Activated naive CD4-positive, alpha-beta T cell treated with Interleukin-2 at 50 U/mL for 16 hours (primary cell): Measurements from ENCODE around the gene PJA2.
"Not testable (repeated sequence)": the region's sequence is repeated elsewhere in the genome, so short reads cannot be mapped to it uniquely, and the experiment has no call there.

Source experiments
- DNase-seq: peaks from one replicate; pipeline ENCODE4 v3.0.0-alpha.2; 2020

Gene PJA2

DNA sequence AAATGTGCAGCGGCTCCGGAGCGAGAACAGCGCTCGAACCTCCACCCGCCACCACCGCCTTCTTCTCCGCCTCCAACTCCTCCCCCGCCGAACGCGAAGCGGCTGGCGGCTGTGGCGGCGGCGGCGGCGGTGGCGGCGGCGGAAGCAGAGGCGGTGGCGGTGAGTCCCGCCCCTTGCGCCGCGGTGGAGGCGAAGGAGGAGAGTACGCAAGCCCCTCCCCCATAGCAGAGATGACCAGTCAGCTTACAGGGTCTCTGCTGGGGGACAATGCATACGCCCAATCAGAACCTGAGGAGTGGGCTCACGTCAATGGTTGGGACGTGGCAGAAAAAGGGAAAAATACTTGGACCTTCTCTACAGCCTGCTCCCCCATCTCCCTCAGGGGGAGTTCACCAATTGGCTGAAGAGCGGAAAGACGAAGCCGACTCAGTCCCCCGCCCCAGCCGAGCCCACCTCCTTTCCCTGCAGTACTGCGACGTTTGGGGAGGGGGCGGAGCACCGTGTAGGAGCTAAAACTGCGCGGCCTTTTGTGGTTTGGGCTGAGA is at the start of gene PJA2:
Gene PJA2, minus strand, starts transcription at position 131 of the 545 bp plus-strand sequence. CDS start 26,541 bp downstream, outside the sequence.
- peak; percentile 96 for DNase-seq

GRCh38 chr5:109455598-109456096 is 45.9 kb upstream of the PJA2 start:
- DNase-seq: no peak

DNA sequence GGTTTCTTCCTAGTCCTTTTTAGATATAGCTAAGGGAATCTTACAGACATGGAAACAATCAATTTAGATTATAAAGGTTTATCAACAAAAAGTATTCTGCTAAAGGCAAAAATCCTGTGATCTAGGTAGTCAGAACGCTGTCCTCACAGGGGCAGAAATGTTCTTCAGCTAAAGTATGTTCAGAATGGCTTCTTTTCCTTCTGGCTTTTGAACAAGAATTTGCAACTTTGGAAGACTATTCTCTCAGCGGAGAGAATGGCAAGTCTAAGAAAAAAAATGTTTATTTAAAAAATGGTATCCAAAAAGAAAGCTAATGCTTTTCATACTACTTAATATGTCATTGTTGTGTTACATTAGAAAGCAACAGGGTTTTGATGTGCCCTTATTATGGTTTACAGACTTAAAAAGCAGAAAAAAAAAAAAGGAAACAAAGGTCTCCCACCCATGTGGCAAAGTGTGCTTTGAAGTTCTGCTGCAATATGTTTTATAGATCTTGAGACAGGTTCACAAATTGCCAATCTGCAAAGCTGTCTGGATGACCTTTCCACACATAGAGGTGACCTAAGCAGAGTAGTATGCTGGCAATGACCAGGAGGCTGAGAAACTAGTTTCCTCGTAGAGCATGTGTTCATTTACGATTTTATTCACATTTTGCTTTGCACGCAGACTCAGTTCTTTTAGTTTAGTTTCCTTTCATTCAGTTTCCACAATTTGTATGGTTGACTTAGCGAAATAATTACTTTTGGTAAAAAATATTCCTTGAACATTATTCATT is 45.1 kb upstream of the PJA2 start:
- DNase-seq: no peak

- no peak for DNase-seq
Observed at GRCh38 chr5:109453251-109453650, 43.5 kb upstream of the PJA2 start.

GRCh38 chr5:109452661-109453060 is 42.9 kb upstream of the PJA2 start:
- no peak for DNase-seq

GRCh38 chr5:109451146-109451545 is 41.4 kb upstream of the PJA2 start:
- no peak for DNase-seq

- DNase-seq: no peak
Observed at GRCh38 chr5:109450129-109450877, 40.5 kb upstream of the PJA2 start.

- no peak for DNase-seq
Observed at GRCh38 chr5:109448838-109449237, 39.1 kb upstream of the PJA2 start.

DNA sequence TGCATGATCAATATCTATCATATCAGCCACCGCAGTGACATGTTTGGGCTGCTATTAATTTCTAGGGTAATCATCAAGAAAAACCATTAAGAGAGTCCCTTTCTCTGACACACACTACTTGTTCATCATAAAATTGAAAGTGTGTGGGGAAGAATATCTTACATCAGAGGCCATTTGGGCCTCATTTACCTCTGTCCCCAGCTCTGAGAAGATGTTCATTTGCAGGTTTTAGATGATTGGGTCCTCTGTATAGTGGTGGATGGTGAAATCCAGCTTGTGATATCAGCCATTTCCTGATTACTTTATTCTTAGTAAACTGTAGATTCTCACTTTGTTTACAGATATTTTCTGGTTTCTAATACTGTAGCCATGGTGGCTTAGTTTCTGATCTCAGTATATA is 29.8 kb upstream of the PJA2 start:
- no peak for DNase-seq

GRCh38 chr5:109426075-109426474 is 16.3 kb upstream of the PJA2 start:
- no peak for DNase-seq

GRCh38 chr5:109425521-109425920 is 15.7 kb upstream of the PJA2 start:
- not testable (repeated sequence) for DNase-seq

DNA sequence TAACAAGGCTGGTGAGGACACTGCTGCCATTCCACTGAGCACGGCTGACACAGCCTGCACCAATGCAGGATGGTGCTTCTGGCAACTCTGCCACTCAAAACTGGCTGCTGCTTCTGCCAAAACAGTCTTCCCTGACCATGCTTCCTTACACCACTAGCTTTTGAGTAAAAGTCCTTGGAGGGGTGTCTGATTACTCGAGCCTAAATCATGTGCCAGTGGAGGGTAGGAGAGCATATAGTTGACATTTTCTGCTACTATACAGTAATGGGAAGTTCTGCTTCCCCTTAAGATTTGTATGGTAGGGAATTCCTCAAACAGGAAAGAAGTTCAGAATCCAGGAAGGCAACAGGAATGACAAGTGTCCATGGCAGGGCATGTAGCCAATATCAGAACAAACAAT is 12.2 kb upstream of the PJA2 start:
- DNase-seq: no peak

GRCh38 chr5:109418712-109419352 is 9.1 kb upstream of the PJA2 start:
- DNase-seq: no peak

DNA sequence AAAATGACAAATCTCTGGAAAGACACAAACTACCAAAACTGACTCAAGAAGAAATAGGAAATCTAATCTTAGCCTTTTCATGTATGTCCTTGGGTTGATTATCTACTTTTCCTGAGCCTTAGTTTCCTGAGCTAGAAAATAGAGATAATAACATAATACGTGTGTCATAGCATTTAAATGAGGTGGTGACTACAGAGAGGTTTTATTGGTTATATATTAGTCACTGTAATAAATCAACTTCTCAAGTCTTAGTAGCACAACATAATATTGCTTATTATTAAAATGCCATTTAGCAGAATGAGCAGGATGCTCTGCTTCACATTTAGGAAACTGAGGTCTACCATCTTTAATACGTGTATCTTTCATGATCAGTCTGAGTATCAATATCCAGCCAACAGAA is 7.1 kb upstream of the PJA2 start:
- DNase-seq: no peak

DNA sequence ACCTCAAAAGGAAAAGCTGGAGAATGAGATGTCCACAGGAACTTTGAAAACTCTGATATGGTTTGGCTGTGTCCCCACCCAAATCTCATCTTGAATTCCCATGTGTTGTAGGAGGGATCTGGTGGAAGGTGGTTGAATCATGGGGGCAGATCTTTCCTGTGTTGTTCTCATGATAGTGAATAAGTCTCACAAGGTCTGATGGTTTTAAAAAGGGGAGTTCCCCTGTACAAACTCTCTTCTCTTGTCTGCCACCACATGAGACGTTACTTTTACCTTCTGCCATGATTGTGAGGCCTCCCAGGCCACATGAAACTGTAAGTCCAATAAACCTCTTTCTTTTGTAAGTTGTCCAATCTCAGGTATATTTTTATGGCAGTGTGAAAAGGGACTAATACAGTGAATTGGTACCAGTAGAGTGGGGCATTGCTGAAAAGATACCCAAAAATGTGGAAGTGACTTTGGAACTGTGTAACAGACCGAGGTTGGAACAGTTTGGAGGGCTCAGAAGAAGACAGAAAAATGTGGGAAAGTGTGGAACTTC is 4.2 kb upstream of the PJA2 start:
- DNase-seq: not testable (repeated sequence)

GRCh38 chr5:109413458-109413857 is 3.7 kb upstream of the PJA2 start:
- no peak for DNase-seq

DNA sequence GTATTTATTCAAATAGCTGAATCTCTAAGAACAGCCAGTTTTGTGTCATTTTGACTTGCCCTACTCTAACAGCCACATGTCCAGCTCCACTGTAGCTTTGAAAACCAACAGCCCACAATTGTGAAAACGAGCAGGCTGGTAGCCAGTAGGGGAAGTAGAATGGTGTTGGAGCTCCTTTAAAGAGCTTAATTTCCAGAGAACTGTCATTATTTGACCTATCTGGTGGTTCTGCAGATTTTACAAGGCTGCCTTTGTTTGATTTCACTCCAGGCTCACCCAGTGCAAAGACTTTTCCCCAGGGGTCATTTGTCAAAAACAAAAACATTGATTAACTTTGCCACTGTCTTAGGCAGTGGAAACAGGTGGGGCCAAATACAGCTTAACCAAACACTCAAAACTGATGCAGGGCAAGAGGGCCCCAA is 3.2 kb upstream of the PJA2 start:
- DNase-seq: no peak

- DNase-seq: no peak
Observed at GRCh38 chr5:109411627-109412026, 1.9 kb upstream of the PJA2 start.

GRCh38 chr5:109411149-109411514 is 1.4 kb upstream of the PJA2 start:
- DNase-seq: no peak

DNA sequence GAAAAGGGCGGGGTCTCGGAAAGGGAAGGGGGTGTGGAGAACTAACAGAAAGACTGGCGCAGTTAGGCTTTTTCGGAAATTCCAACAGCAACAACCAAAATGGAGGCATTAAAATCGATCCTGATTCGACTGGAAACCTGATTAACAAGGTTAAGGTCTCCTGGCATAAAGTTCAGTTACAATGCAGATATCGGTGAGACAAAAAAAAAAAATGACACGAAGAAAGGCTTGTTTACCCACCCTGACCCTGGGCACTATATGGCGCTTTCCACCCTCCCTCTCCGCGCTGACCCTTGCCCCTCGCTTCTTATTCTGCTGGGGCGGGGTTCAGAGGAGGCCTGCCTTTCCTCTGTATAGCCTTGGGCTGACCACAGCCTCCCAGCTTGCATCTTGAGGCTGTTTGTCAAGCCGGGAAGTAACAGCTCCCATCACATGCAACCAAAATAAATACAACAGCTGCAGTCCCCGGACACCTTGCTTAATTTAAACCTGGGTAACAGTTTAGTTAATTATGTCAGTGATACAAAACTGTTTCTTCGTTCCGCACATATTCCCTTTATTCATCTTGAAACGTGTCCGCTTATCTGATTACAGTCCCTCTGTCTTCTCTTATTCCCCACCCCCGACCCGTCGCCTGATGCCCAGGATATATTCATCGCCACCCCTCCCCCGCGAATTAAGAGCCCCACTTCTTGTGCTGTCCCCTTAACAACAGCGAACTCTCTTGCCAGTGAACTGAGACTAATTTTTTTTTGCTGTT is 795 bp upstream of the PJA2 start:
- DNase-seq: peak; percentile 36

GRCh38 chr5:109408991-109409843 is 557 bp downstream of the PJA2 start:
- peak; percentile 83 for DNase-seq
